HEK293 (cell line): Measurements from ENCODE around the gene ICAM2.
A peak's percentile ranks its signal among the peaks of the same experiment; 100 is the strongest.

Source experiments
- CTCF ChIA-PET: fragments of 350-600 bp; formaldehyde crosslinking; extraction: SDS; loops from one replicate; lab custom pipeline; 2021; ENCODE audit warnings: antibody characterized with exemption; lab: Yijun Ruan, JAX
- POLR2A ChIA-PET: fragments of 300-600 bp; formaldehyde crosslinking; extraction: SDS; loops from one replicate; lab custom pipeline; 2020; ENCODE audit warnings: antibody characterized with exemption, inconsistent platforms; lab: Yijun Ruan, JAX
- H3K27ac ChIP-seq: fragments of 200-500 bp; sonication (Bioruptor generic); 2 replicates; pipeline ENCODE4 v1.5.1; 2014; ENCODE audit warnings: low read depth, low read length, control low read depth, inconsistent platforms; ENCODE audit errors: extremely low read depth
- H3K36me3 ChIP-seq, 2 experiments: fragments of 200-500 bp in 1 of 2; sonication (Bioruptor generic) in 1 of 2; 1 replicate in 1 of 2; 2 replicates in 1 of 2; pipeline ENCODE4 v1.5.1; 2014 to 2017; ENCODE audit warnings: inconsistent platforms in 2 of 2, low read length in 2 of 2; ENCODE audit not compliant: control insufficient read depth in 2 of 2, insufficient read depth in 1 of 2
- H3K4me1 ChIP-seq: fragments of 200-500 bp; sonication (Bioruptor generic); 2 replicates; pipeline ENCODE4 v1.5.1; 2014; ENCODE audit warnings: mild to moderate bottlenecking, low read length, inconsistent platforms; ENCODE audit not compliant: control insufficient read depth, insufficient read depth
- H3K4me3 ChIP-seq: 2 replicates; pipeline ENCODE4 v1.5.1; 2011; ENCODE audit warnings: low read depth, mild to moderate bottlenecking, control low read depth, low read length, moderate library complexity
- H3K9me3 ChIP-seq: fragments of 200-500 bp; sonication (Bioruptor generic); 2 replicates; pipeline ENCODE4 v1.5.1; 2014; ENCODE audit warnings: low read depth, low read length, inconsistent platforms; ENCODE audit not compliant: control insufficient read depth, insufficient read depth
- GLIS1 ChIP-seq: fragments of 450-650 bp; formaldehyde crosslinking; IDR thresholded peaks from 2 replicates; pipeline ENCODE4 v1.5.1; 2016; ENCODE audit warnings: missing biosample characterization, missing genetic modification characterization
- GLIS2 ChIP-seq: fragments of 450-650 bp; formaldehyde crosslinking; IDR thresholded peaks from 2 replicates; pipeline ENCODE4 v1.5.1; 2016; ENCODE audit warnings: missing biosample characterization, missing genetic modification characterization
- HOXC10 ChIP-seq: sonication (generic); formaldehyde crosslinking; IDR thresholded peaks from 2 replicates; pipeline ENCODE4 v1.8.1; 2023; ENCODE audit warnings: mild to moderate bottlenecking, missing genetic modification reagents
- KLF1 ChIP-seq: fragments of 450-650 bp; formaldehyde crosslinking; IDR thresholded peaks from 2 replicates; pipeline ENCODE4 v1.5.1; 2016; ENCODE audit warnings: missing biosample characterization, missing genetic modification characterization
- KLF9 ChIP-seq: fragments of 450-650 bp; formaldehyde crosslinking; IDR thresholded peaks from 2 replicates; pipeline ENCODE4 v1.5.1; 2016; ENCODE audit warnings: missing biosample characterization, missing genetic modification characterization, low read depth
- PRDM10 ChIP-seq: fragments of 450-650 bp; formaldehyde crosslinking; IDR thresholded peaks from 2 replicates; pipeline ENCODE4 v1.5.1; 2016; ENCODE audit warnings: missing biosample characterization, missing genetic modification characterization
- SALL2 ChIP-seq: fragments of 450-650 bp; formaldehyde crosslinking; IDR thresholded peaks from 2 replicates; pipeline ENCODE4 v1.5.0; 2017; ENCODE audit warnings: missing biosample characterization, mild to moderate bottlenecking, missing genetic modification characterization, borderline replicate concordance
- SP2 ChIP-seq: fragments of 450-650 bp; formaldehyde crosslinking; IDR thresholded peaks from 2 replicates; pipeline ENCODE4 v1.5.1; 2016; ENCODE audit warnings: missing biosample characterization, missing genetic modification characterization
- SP3 ChIP-seq: fragments of 450-650 bp; formaldehyde crosslinking; IDR thresholded peaks from 2 replicates; pipeline ENCODE4 v1.5.1; 2016; ENCODE audit warnings: missing biosample characterization, missing genetic modification characterization
- SP7 ChIP-seq: fragments of 450-650 bp; formaldehyde crosslinking; IDR thresholded peaks from 2 replicates; pipeline ENCODE4 v1.5.1; 2016; ENCODE audit warnings: missing biosample characterization, missing genetic modification characterization
- TRIM28 ChIP-seq: IDR thresholded peaks from 2 replicates; pipeline ENCODE4 v1.6.1; 2011; ENCODE audit warnings: low read length, control low read depth, borderline replicate concordance
- YY1 ChIP-seq: fragments of 450-650 bp; formaldehyde crosslinking; IDR thresholded peaks from 2 replicates; pipeline ENCODE4 v1.5.1; 2018; ENCODE audit warnings: missing biosample characterization, missing genetic modification characterization
- ZBTB10 ChIP-seq: fragments of 450-650 bp; formaldehyde crosslinking; IDR thresholded peaks from 2 replicates; pipeline ENCODE4 v1.5.1; 2016; ENCODE audit warnings: missing biosample characterization, missing genetic modification characterization
- ZBTB48 ChIP-seq: fragments of 450-650 bp; formaldehyde crosslinking; IDR thresholded peaks from 2 replicates; pipeline ENCODE4 v1.5.1; 2016; ENCODE audit warnings: missing biosample characterization, missing genetic modification characterization
- ZIC2 ChIP-seq: fragments of 450-650 bp; formaldehyde crosslinking; IDR thresholded peaks from 2 replicates; pipeline ENCODE4 v1.5.1; 2016; ENCODE audit warnings: missing biosample characterization, missing genetic modification characterization
- ZNF155 ChIP-seq: fragments of 450-650 bp; formaldehyde crosslinking; IDR thresholded peaks from 2 replicates; pipeline ENCODE4 v1.5.1; 2016; ENCODE audit warnings: missing biosample characterization, missing genetic modification characterization
- ZNF157 ChIP-seq: fragments of 450-650 bp; formaldehyde crosslinking; IDR thresholded peaks from 2 replicates; pipeline ENCODE4 v1.5.1; 2016; ENCODE audit warnings: missing biosample characterization, missing genetic modification characterization
- ZNF18 ChIP-seq: fragments of 450-650 bp; formaldehyde crosslinking; IDR thresholded peaks from 2 replicates; pipeline ENCODE4 v1.5.1; 2016; ENCODE audit warnings: missing biosample characterization, missing genetic modification characterization
- ZNF184 ChIP-seq: fragments of 450-650 bp; IDR thresholded peaks from 2 replicates; pipeline ENCODE4 v1.5.1; 2018; ENCODE audit warnings: missing biosample characterization, mild to moderate bottlenecking, missing genetic modification characterization
- ZNF24 ChIP-seq: fragments of 450-650 bp; formaldehyde crosslinking; IDR thresholded peaks from 2 replicates; pipeline ENCODE4 v1.5.1; 2016; ENCODE audit warnings: missing biosample characterization, missing genetic modification characterization
- ZNF302 ChIP-seq: fragments of 450-650 bp; formaldehyde crosslinking; IDR thresholded peaks from 2 replicates; pipeline ENCODE4 v1.5.1; 2016; ENCODE audit warnings: missing biosample characterization, missing genetic modification characterization, low read depth
- ZNF335 ChIP-seq: fragments of 450-650 bp; formaldehyde crosslinking; conservative IDR thresholded peaks from 2 replicates; pipeline ENCODE4 v1.5.1; 2016; ENCODE audit warnings: missing biosample characterization, missing genetic modification characterization
- ZNF341 ChIP-seq: fragments of 450-650 bp; formaldehyde crosslinking; IDR thresholded peaks from 2 replicates; pipeline ENCODE4; 2016; ENCODE audit warnings: low read depth, missing biosample characterization, missing genetic modification characterization
- ZNF37A ChIP-seq: fragments of 450-650 bp; IDR thresholded peaks from 2 replicates; pipeline ENCODE4 v1.5.1; 2018; ENCODE audit warnings: missing biosample characterization, missing genetic modification characterization
- ZNF394 ChIP-seq: fragments of 450-650 bp; formaldehyde crosslinking; IDR thresholded peaks from 2 replicates; pipeline ENCODE4 v1.5.1; 2016; ENCODE audit warnings: missing biosample characterization, missing genetic modification characterization, mild to moderate bottlenecking, moderate library complexity, borderline replicate concordance
- ZNF501 ChIP-seq: fragments of 450-650 bp; formaldehyde crosslinking; IDR thresholded peaks from 2 replicates; pipeline ENCODE4 v1.5.1; 2016; ENCODE audit warnings: missing biosample characterization, missing genetic modification characterization
- ZNF629 ChIP-seq: fragments of 450-650 bp; formaldehyde crosslinking; IDR thresholded peaks from 2 replicates; pipeline ENCODE4 v1.5.1; 2017; ENCODE audit warnings: missing biosample characterization, missing genetic modification characterization
- ZNF692 ChIP-seq: fragments of 450-650 bp; formaldehyde crosslinking; IDR thresholded peaks from 2 replicates; pipeline ENCODE4 v1.5.1; 2016; ENCODE audit warnings: missing biosample characterization, missing genetic modification characterization
- ZNF777 ChIP-seq: fragments of 450-650 bp; formaldehyde crosslinking; IDR thresholded peaks from 2 replicates; pipeline ENCODE4 v1.5.1; 2017; ENCODE audit warnings: missing biosample characterization, missing genetic modification characterization, borderline replicate concordance
- ZNF843 ChIP-seq: fragments of 450-650 bp; formaldehyde crosslinking; IDR thresholded peaks from 2 replicates; pipeline ENCODE4 v1.5.1; 2016; ENCODE audit warnings: missing biosample characterization, missing genetic modification characterization
- ZSCAN16 ChIP-seq: fragments of 450-650 bp; formaldehyde crosslinking; IDR thresholded peaks from 2 replicates; pipeline ENCODE4 v1.5.1; 2016; ENCODE audit warnings: missing biosample characterization, missing genetic modification characterization

ICAM2 gene

GRCh38 chr17:63998050-63998720 lies 22.2 kb downstream of the ICAM2 start, which contains the start of gene PRR29:
PRR29 (plus strand) TSS chr17:63998351; CDS start chr17:63998365, 14 bp downstream.
- Histone ChIP-seq H3K4me3 (peak within 1 kb of the TSS; percentile 70), H3K4me1 (no peaks in the 10 kb centered on the region), H3K36me3 (no peaks in the 10 kb centered on the region), H3K9me3 (no peaks in the 10 kb centered on the region), H3K27ac (no peak within 1 kb of the TSS; the same call in 1 of the 2 replicates)
- CTCF ChIA-PET, result interaction anchor here (1.0 kb wide), 1 partner anchor 27 kb away, joined by 3 read pairs; no protein-coding TSS in a partner anchor
- POLR2A ChIA-PET, result no interaction called here
- TF ChIP-seq ZNF394 (tag by site-specific recombination), result no peak
- TF ChIP-seq PRDM10 (tag by site-specific recombination), result no peak
- no peak for TF ChIP-seq ZNF24 (tag by site-specific recombination)
- no peak for TF ChIP-seq YY1 (tag by site-specific recombination)
- TF ChIP-seq ZNF692 (tag by site-specific recombination), result no peak
- TF ChIP-seq SP7 (tag by site-specific recombination), result peak; percentile 56
- peak; percentile 23; the same call in 1 of the 2 replicates for TF ChIP-seq GLIS1 (tag by site-specific recombination)
- no peak for TF ChIP-seq HOXC10
- no peak for TF ChIP-seq ZNF155 (tag by site-specific recombination)
- peak; percentile 28; the same call in 1 of the 2 replicates for TF ChIP-seq ZIC2 (tag by site-specific recombination)
- no peak for TF ChIP-seq ZNF629 (tag by site-specific recombination)
- TF ChIP-seq ZNF501 (tag by site-specific recombination), result no peak
- TF ChIP-seq ZNF18 (tag by site-specific recombination), result no peak
- TF ChIP-seq ZNF184, result no peak
- peak; percentile 38 for TF ChIP-seq SP2 (tag by site-specific recombination)
- TF ChIP-seq ZNF777 (tag by site-specific recombination), result peak; percentile 43; the same call in 1 of the 2 replicates
- no peak for TF ChIP-seq SALL2 (tag by site-specific recombination)
- peak; percentile 85 for TF ChIP-seq KLF9
- no peak for TF ChIP-seq ZBTB10
- peak; percentile 89 for TF ChIP-seq GLIS2 (tag by site-specific recombination)
- no peak for TF ChIP-seq ZNF37A
- TF ChIP-seq ZNF335 (tag by site-specific recombination), result peak; percentile 56
- TF ChIP-seq SP3, result peak; percentile 67
- no peak for TF ChIP-seq ZNF302 (tag by site-specific recombination)
- TF ChIP-seq ZBTB48 (tag by site-specific recombination), result peak; percentile 60; the same call in 1 of the 2 replicates
- no peak for TF ChIP-seq ZSCAN16 (tag by site-specific recombination)
- TF ChIP-seq TRIM28, result no peak
- TF ChIP-seq ZNF157 (tag by site-specific recombination), result no peak
- TF ChIP-seq ZNF341 (tag by site-specific recombination), result peak; percentile 79
- TF ChIP-seq ZNF843 (tag by site-specific recombination), result no peak
- peak; percentile 37; the same call in 1 of the 2 replicates for TF ChIP-seq KLF1 (tag by site-specific recombination)
